ENCODE data around the gene RASAL2. TPM values are rescaled to one million over a fixed set of nuclear protein-coding genes. Genes with fewer than 3 reads are reported as not detected.

Gene RASAL2
- total RNA-seq, 4 donors from 2014 or later, result 19.7 to 36.7 (median 27.4) TPM

GRCh38 chr1:178411756-178412399 is 318.0 kb downstream of the RASAL2 start:
- no peak for TF ChIP-seq CTCF (IDR thresholded peaks at IDR 0.05; ENCODE audit: low read depth)

GRCh38 chr1:178412400-178412770 is 318.5 kb downstream of the RASAL2 start:
- no peak for TF ChIP-seq CTCF (IDR thresholded peaks at IDR 0.05; ENCODE audit: low read depth)

GRCh38 chr1:178417858-178418257 is 324.0 kb downstream of the RASAL2 start:
- TF ChIP-seq CTCF (IDR thresholded peaks at IDR 0.05; ENCODE audit: low read depth), result no peak

DNA sequence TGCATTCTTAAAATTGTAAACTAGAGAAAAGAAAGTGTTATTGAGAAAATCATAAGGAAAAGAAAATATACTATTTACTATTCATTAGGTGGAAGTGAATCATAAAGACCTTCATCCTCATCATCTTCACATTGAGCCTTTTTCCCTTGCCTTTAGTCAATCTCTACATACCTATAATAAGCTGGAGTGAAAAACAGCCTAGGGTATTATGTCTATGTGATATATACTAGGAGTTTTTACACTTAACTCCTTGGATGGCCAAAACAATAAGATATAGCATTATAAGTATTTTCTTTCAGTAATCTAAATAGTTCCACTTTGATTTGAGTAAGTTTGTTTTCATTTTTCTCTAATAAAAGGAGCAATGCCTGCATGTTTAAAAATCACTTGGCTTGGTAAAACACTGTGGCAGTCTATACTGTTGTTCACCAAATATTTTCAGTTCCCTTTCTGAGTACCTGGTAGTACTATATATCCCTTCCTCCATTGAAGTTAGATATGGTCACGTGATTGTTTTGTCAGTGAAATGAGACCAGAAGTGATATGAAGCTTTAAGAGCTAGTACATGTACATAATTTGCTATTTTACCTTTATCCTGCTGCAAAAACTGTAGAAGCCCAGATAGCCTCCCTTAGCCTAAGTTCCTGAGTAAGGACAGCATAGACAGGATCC is 324.5 kb downstream of the RASAL2 start:
- no peak for TF ChIP-seq CTCF (IDR thresholded peaks at IDR 0.05; ENCODE audit: low read depth)

- TF ChIP-seq CTCF (IDR thresholded peaks at IDR 0.05; ENCODE audit: low read depth), result no peak
Observed at GRCh38 chr1:178434360-178434759, 340.5 kb downstream of the RASAL2 start.

GRCh38 chr1:178434899-178435435 is 341.1 kb downstream of the RASAL2 start:
- no peak for TF ChIP-seq CTCF (IDR thresholded peaks at IDR 0.05; ENCODE audit: low read depth)

GRCh38 chr1:178436899-178437298 is 343.0 kb downstream of the RASAL2 start:
- no peak for TF ChIP-seq CTCF (IDR thresholded peaks at IDR 0.05; ENCODE audit: low read depth)

All from subcutaneous adipose tissue (tissue), 4 donors.